ENCODE results near the gene ACAT1.
A peak's percentile ranks its signal among the peaks of the same experiment; 100 is the strongest.

ACAT1 gene

DNA sequence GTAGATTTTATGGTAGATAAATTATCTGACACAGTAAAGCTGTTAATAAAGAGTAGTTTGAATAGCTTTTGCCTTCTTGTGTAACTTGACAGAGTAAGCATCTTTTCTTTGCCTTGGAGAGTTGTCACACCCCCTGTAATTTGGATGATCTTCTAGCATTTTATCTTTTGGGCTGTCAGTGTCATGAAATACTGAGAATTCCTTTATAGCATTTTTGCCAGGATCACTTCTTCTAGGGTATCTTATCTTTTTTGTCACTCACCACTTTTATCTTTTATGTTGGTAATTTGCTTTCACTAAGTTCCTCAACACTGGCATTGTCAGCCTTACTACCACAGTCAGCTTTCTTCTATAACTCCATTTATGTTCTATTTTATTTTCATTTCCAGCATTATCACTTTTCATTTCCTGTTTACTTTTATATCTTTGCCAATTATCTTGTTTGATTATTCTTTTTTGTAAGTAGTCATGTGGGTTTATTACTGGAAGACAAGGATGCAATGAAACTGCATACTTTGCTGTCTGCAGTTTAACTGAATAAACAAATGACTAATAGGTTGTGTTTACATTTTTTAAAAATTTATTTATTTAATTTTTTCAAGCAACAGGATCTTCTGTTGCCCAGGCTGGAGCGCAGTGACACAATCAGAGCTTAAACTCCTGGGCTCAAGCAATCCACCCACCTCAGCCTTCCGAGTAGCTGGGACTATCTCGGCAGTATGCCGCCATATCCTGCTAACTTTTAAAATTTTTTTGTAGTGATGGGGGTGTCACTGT is 28.1 kb upstream of the ACAT1 start:
- no peaks in the 10 kb centered on the region for H3K9me3 ChIP-seq (ENCODE audit: insufficient read depth, low read length)
- H3K4me2 ChIP-seq (ENCODE audit: low read length) = no peak overlapping the region
- H3K27me3 ChIP-seq (ENCODE audit: low read depth, low read length) = no peaks in the 10 kb centered on the region
- peaks cover 11% of the 10 kb centered on the region for H3K36me3 ChIP-seq (replicated peaks; ENCODE audit: low read depth, low read length)
- H2AFZ ChIP-seq (ENCODE audit: low read depth, low read length) = no peak overlapping the region
- no peak for TF ChIP-seq EZH2phosphoT487 (IDR thresholded peaks at IDR 0.05; ENCODE audit: low read depth)
- TF ChIP-seq, protein P1, sequence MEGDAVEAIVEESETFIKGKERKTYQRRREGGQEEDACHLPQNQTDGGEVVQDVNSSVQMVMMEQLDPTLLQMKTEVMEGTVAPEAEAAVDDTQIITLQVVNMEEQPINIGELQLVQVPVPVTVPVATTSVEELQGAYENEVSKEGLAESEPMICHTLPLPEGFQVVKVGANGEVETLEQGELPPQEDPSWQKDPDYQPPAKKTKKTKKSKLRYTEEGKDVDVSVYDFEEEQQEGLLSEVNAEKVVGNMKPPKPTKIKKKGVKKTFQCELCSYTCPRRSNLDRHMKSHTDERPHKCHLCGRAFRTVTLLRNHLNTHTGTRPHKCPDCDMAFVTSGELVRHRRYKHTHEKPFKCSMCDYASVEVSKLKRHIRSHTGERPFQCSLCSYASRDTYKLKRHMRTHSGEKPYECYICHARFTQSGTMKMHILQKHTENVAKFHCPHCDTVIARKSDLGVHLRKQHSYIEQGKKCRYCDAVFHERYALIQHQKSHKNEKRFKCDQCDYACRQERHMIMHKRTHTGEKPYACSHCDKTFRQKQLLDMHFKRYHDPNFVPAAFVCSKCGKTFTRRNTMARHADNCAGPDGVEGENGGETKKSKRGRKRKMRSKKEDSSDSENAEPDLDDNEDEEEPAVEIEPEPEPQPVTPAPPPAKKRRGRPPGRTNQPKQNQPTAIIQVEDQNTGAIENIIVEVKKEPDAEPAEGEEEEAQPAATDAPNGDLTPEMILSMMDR (IDR thresholded peaks at IDR 0.05; ENCODE audit: low read depth, low read length) = no peak
- no peaks in the 10 kb centered on the region for H3K79me2 ChIP-seq (ENCODE audit: low read length)
- no peak overlapping the region for H3K27ac ChIP-seq (ENCODE audit: low read length)
- no peaks in the 10 kb centered on the region for H4K20me1 ChIP-seq (ENCODE audit: insufficient read depth, low read length)
- H3K4me1 ChIP-seq (ENCODE audit: low read length) = peaks cover 6% of the 10 kb centered on the region
- no peak overlapping the region for H3K4me3 ChIP-seq (ENCODE audit: low read length)
- no peak overlapping the region for H3K9ac ChIP-seq (ENCODE audit: low read length)

DNA sequence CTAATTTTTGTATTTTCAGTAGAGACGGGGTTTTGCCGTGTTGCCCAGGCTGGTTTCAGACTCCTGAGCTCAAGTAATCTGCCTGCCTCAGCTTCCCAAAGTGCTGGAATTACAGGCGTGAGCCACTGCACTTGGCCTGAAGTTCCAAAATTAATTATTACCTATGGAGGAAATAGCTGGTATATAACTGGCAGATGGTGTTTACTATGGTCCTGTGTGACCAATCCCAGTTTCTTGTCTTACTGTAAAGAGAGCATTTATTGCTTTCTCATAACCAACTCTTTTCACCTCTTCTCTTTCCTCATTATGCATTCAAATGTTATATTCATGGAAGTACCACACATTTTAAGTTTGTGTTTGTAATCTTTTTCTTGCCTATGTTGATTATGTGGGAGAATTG is 24.2 kb upstream of the ACAT1 start:
- H3K27me3 ChIP-seq (ENCODE audit: low read depth, low read length) = no peaks in the 10 kb centered on the region
- TF ChIP-seq, protein P1 (IDR thresholded peaks at IDR 0.05; ENCODE audit: low read depth, low read length) = no peak
- TF ChIP-seq EZH2phosphoT487 (IDR thresholded peaks at IDR 0.05; ENCODE audit: low read depth) = no peak
- no peak overlapping the region for H3K4me3 ChIP-seq (ENCODE audit: low read length)
- no peak overlapping the region for H3K27ac ChIP-seq (ENCODE audit: low read length)
- no peaks in the 10 kb centered on the region for H4K20me1 ChIP-seq (ENCODE audit: insufficient read depth, low read length)
- no peaks in the 10 kb centered on the region for H3K79me2 ChIP-seq (ENCODE audit: low read length)
- no peak overlapping the region for H2AFZ ChIP-seq (ENCODE audit: low read depth, low read length)
- H3K36me3 ChIP-seq (replicated peaks; ENCODE audit: low read depth, low read length) = peaks cover 13% of the 10 kb centered on the region
- no peak overlapping the region for H3K9ac ChIP-seq (ENCODE audit: low read length)
- H3K4me2 ChIP-seq (ENCODE audit: low read length) = no peak overlapping the region
- peaks cover 6% of the 10 kb centered on the region for H3K4me1 ChIP-seq (ENCODE audit: low read length)
- no peaks in the 10 kb centered on the region for H3K9me3 ChIP-seq (ENCODE audit: insufficient read depth, low read length)

- Histone ChIP-seq H4K20me1 (ENCODE audit: insufficient read depth, low read length) (no peaks in the 10 kb centered on the region), H3K79me2 (ENCODE audit: low read length) (no peaks in the 10 kb centered on the region), H3K27me3 (ENCODE audit: low read depth, low read length) (no peaks in the 10 kb centered on the region), H3K4me1 (ENCODE audit: low read length) (no peaks in the 10 kb centered on the region), H3K9ac (ENCODE audit: low read length) (no peak overlapping the region), H3K27ac (ENCODE audit: low read length) (no peak overlapping the region), H3K36me3 (replicated peaks; ENCODE audit: low read depth, low read length) (peaks cover 9% of the 10 kb centered on the region), H3K9me3 (ENCODE audit: insufficient read depth, low read length) (no peaks in the 10 kb centered on the region), H2AFZ (ENCODE audit: low read depth, low read length) (no peak overlapping the region), H3K4me2 (ENCODE audit: low read length) (no peak overlapping the region), H3K4me3 (ENCODE audit: low read length) (no peak overlapping the region)
- TF ChIP-seq, protein P1 (IDR thresholded peaks at IDR 0.05; ENCODE audit: low read depth, low read length) = no peak
- TF ChIP-seq EZH2phosphoT487 (IDR thresholded peaks at IDR 0.05; ENCODE audit: low read depth) = no peak
Observed at GRCh38 chr11:108101090-108101775, 20.1 kb upstream of the ACAT1 start.

DNA sequence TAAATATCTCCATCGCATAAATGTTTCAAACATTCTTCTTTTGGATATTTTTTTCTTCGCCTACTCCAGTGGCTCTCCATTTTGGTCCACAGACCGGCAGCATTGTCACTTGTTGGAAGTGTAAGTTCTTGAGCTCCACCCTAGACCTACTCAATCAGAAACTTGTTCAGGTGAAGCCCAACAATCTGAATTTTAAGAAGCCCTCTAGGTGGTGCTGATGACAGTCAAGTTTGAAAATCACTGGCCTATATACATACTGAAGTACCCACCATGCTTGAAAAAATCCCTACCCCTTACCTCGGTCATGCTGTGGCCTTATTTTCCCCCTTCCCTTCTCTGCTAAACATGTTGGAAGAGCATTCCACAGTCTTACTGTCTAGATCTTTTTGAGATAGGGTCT is 10.2 kb upstream of the ACAT1 start:
- Histone ChIP-seq H3K27ac (ENCODE audit: low read length) (no peak overlapping the region), H3K36me3 (replicated peaks; ENCODE audit: low read depth, low read length) (no peaks in the 10 kb centered on the region), H3K9ac (ENCODE audit: low read length) (no peak overlapping the region), H3K4me1 (ENCODE audit: low read length) (no peaks in the 10 kb centered on the region), H3K9me3 (ENCODE audit: insufficient read depth, low read length) (no peaks in the 10 kb centered on the region), H3K27me3 (ENCODE audit: low read depth, low read length) (no peaks in the 10 kb centered on the region), H3K4me2 (ENCODE audit: low read length) (no peak overlapping the region), H4K20me1 (ENCODE audit: insufficient read depth, low read length) (no peaks in the 10 kb centered on the region), H2AFZ (ENCODE audit: low read depth, low read length) (no peak overlapping the region), H3K79me2 (ENCODE audit: low read length) (no peaks in the 10 kb centered on the region), H3K4me3 (ENCODE audit: low read length) (no peak overlapping the region)
- TF ChIP-seq EZH2phosphoT487 (IDR thresholded peaks at IDR 0.05; ENCODE audit: low read depth) = no peak
- TF ChIP-seq, protein P1 (IDR thresholded peaks at IDR 0.05; ENCODE audit: low read depth, low read length) = peak; percentile 20; the same call in 1 of the 2 replicates

Measured in OCI-LY3 (cell line).